Measurements from ENCODE around the gene AQP1.

Gene AQP1

DNA sequence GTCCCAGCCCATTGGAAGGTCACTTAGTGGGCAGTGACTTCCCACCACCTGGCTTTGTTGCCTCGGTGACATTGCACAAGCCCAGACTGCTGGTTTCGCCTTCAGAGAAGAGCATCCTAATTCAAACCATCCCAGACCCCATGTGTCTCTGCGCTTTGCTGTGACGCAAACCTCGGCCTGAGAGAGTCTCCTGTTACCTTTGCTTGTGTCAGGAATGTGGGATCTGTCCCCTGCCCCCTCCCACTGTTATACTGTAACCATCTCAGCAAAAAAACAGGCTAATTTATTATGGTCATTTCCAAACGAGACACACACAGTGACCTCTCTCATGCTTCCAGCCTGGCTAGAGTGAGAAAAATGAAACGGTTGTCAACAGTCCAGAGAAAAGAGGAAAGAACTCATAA is 25.0 kb upstream of the AQP1 start:
- no peak for DNase-seq

DNA sequence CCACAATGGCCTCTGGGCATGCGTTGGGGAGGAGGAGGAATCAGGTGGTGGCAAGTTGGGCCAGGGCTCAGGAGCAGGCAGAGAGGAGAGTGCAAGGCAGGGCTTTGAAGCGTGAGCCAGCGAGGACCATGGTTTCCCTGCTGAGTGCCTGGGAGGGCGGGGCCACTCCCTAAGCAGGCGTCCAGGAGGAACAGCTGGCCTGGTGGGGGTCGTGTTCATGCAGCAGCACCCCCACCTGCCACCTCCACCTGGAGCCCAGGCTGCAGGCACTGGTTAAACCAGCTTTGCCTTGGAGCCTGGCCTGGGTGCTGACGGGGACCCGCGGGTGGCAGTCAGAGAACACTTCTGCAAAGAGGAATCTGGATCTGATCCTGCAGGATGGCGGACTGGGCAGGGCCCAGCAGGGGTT is 24.2 kb upstream of the AQP1 start:
- DNase-seq = no peak

DNA sequence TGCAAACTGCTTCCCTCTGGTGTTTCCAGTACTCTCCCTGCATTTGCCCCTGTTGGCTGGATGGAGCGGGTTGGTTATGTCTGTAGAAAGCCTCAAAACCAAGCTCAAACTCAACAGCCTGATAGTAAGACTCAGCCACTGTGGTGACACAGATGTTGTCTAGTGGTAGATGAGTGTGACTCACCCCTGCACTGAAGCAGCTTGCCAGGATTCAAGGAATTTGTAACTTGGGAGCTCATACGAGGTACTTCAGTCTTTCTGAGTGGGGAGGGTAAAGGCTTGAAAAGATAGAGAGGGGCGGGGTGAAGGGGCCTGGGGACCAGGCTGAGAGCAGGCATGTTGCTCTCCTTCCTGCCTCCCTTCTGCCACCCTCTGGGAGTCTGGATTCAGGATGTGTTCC is 22.9 kb upstream of the AQP1 start:
- DNase-seq = peak; percentile 58

DNA sequence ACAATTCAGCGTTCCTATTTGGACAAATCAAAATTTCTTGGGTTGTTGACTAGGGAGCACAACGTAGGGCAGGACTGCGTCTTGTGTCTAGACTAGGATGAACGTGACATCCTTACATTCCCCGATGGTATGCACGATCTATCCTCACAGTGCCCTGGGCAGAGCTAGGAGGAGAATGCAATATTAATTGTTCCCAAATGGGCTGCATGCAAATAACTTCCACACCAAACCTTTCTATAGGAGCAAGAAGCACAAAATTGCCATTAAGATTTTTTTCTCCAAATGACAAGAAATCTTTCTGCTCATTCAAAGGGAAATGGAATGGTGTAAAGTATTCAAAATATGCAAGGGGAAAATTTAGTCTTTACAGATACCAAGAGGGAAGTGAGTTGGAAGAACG is 21.4 kb upstream of the AQP1 start:
- DNase-seq = no peak

DNA sequence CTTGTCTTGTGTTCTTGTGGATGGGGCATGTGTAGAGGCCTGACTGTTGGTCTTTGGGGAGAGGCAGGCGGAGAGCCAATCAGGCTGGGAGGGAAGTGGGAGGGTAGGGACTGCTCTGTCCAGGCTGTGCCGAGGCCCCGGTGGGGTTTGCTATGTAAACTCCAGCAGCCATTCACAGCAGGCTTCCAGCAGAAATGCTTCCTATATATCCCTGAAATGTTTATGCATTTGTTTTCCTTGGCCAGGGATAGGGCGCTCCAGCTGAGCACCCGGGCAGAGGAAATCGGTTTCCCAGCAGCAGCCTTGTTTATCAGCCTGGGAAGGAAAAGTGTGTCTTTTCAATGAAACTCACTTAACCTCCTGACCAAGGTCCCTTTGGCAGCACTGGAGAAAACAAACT is 18.3 kb upstream of the AQP1 start:
- DNase-seq = no peak

DNA sequence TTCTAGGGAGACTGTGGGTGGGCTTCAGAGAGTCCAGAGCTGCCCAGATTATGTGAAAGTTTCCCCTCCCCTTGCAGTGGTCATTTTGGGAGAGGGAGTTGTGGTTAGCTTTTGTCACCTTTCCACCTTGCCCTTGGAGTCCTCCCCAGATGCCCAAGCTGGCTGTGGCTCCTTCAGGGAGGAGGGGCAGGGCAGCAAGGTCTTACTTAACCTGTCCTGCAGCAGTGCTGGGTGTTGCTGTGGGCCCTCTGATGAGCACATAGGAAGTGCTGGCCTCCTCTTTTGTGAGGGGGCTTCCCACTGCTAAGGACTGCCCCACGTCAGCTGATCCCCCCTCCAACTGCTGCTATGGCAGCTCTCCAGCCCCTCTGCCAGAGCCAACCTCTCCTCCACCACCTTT is 17.6 kb upstream of the AQP1 start:
- DNase-seq = no peak

DNA sequence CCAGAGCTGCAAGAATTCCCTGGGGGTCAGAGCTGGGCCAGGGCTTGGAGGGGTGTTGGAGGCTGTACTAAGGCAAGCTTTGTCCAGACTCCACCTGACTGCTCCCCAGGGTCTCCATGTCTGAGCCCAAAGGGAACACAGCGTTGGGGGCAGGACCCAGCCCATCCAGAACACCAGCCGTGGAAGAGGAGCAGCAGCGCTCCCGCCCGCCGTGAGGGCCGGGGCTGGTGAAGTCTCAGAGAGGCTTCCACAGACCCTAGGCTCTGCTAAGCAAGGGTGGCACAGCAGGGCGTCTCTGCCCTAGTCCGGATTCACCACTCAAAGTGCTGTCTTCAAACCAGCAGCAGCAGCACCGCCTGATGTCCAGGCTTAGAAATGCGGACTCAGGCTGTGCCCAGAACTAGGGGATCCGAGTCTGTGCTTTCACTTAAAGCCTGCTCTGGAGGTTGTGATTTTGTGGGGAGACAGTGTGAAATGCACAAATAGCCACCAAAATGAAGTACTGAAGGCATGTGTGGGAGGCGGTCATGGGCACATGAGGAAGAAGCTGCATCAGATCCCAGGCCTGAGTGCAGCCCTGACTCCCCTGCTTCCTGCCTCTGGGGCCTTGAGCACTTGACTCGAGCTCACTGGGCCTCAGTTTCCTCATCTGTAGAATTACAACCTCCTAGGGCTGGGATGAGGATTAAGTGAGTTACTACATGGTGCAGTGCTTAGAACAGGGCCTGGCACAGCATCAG is 16.6 kb upstream of the AQP1 start:
- no peak for DNase-seq

DNA sequence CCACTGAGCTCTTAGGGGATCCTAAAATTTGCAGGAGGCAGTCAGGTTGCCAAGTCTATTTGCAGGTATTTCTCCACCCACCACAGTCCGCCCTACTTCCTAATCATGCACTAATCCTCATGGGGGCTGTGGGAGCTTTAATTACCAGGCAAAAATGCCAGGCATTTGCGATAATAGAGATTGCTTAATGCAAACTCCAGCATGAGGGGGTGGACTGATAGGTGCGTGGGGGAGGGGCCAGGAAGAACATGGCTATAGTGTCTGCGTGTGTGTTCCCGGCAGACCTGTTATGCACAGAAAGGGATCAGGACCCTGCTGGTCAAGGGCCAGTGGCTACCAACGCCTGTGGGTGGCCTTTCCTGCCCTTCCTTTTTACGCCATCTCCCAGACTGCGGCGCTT is 15.6 kb upstream of the AQP1 start:
- DNase-seq = no peak

DNA sequence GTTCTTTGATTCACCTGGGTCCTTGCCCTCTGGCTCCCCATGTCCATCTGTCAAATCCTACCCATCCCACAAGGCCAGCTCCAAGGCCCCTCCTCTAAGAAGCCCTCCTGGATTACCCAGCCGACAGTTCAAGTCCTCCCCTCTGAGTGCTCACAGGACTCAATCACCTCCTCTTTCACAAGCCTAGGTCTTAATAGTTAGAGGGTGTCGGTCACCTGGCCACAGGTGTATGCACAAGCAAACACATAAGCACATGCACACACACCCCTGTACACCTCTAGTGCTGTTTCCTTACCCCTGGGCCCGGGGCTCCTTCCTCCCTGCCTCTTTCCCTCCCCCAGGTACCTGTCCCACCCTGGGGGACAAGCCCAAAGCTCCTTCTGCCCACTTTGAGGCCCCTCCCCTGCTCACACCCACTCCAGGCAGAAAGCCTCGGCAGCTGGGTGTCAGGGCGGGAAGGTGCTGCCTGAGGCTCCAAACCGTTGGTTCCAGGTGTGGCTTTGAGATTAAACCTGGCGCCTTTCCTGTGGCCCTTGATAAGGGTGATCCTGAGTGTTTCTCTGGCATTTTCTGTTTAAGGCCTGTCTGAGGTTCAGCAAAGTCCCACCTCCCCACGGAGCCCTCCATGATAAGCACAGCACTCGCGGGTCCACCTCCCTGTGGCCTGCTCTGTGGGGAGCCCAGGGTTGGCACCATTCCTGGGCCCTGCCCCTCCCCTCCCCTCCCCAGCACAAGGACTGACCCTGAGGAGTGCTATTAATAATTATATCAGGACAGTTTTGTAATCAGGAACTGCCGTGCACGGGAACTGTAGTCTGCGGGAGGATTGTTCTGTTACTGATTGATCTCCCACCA is 14.6 kb upstream of the AQP1 start:
- peak; percentile 16 for DNase-seq

DNA sequence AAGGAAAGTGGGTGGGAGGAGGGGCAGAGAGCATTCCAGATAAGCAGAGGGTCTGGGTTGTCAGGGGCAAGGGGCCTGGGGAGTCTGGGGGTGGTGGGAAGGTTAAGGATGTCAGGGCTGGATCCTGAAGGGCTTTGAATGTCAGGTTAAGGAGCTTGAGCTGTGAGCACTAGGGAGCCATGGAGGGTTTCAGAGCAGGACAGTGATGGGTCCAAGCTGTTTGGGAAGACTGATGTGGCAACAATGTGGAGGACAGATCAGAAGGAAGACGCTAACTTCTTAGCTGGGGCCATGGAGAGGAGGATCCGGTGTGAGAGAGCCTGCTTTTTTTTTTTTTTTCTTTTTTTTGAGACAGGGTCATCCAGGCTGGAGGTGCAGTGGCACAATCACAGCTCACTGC is 13.9 kb upstream of the AQP1 start:
- no peak for DNase-seq

DNA sequence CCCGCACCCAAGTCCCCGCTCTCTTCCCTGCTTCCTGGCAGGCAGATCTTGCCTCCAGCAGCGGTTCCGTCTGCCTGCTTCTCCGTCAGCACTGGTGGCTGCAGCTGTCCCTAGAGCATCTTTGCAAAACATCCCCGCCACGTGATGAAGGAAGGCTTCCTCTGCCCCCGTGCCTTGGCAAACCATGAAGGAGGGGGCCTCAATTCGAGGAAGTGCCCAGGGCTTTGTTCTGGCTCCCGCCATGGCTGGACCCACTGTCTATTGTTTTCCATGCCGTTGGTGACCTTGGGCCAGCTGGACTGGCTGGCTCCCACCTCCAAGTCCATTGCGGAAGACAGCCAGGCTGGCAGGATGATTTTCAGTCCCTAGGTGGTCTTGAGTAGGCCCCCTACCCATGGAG is 13.2 kb upstream of the AQP1 start:
- no peak for DNase-seq

DNA sequence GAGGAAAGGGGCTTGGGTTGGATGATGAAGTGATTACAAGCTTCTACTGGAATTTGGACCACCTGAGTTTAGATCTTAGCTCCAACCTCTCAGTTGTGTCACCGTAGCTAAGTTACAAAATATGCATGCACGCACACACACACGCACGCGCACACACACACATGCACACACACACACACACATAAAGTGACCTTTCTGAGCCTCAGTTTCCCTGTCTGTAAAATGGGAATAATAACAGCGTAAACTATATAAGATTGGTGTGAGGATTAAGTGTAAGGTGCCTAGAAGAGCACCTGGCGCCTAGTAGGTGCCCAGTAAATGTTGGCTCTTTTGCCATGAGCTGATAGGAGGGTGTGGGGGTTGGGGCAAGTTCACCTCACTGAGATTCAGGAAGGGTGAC is 12.6 kb upstream of the AQP1 start:
- no peak for DNase-seq

DNA sequence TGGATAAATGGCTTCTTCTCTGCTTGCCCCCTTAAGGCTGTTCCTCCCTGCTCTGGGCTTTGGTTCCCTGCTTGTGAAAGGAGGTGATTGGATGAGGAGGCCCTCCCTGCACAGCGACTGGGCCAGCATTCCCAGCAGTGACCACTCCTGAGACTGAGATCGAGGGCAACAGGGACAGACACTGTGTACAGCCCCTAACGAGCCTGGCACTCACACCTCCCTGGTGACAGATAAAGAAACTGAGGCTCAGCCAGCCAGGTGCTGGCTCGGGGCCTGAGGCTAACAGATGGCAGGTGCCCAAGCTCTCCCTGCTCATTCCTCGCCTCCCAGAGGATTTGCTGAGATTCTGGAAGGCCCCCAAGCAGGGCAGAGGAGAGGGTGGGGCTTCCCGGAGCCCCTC is 12.0 kb upstream of the AQP1 start:
- no peak for DNase-seq

DNA sequence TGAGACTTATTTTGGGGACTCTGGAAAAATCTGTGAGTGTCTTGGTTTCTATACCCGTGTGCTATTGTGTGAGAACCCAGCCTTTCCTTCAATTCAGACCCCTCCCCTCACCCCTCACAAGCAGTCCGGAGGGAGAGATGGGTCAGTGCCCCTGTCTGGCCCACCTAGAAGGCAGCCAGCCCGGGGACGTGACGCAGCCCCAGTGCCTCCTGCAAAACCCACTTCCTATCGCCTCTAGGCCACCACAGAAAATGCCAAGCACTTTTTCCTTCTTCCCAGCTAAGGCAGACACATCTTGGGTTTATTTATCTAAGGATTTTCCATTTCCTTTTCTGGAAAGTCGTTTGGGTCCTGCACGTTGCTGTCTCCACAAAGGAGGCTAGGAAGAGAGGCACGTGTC is 11.6 kb upstream of the AQP1 start:
- no peak for DNase-seq

DNA sequence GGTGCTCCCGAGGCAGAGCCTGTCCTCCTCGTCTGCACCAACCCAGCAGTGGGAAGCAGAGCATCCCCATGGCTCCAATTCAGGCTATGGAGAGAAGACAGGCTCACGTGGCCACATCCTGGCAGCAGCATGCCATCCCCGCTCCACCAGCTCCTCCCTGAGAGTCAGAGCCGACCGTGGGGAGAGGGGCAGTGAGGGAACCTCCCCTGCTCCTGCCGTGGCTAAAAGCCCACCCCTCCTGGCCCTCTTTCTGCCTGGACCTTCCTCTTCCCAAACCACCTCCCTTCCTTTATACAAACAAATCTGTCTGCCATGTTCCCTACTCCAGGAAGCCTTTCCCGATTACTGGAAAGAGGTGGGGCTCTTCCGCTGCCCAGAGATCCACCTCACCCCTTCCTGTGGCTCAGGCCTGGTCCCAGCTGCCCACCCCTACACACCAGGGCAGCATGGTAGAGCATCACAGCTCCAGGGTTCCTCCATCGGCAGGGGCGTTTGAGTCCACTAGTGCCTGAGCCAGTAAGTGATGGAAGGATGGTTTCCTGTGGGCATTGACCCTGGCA is 10.8 kb upstream of the AQP1 start:
- DNase-seq = no peak

DNA sequence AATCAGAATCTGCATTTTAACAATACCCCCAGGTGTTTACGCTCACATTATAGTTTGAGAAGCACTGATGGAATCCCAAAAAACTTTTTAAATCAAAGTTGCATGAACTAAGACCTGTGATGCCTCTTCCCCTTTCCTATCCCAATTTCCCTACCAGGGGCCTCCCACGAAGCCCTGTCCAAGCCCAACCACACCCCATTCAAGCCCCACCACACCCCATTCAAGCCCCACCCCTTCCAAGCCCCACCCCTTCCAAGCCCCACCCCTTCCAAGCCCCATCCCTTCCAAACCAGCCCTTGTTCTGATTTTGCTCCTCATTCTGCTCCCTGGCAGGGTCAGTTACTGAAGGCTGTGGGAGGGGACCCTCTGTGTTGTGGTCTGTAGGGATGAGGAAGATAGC is 9.8 kb upstream of the AQP1 start:
- no peak for DNase-seq

DNA sequence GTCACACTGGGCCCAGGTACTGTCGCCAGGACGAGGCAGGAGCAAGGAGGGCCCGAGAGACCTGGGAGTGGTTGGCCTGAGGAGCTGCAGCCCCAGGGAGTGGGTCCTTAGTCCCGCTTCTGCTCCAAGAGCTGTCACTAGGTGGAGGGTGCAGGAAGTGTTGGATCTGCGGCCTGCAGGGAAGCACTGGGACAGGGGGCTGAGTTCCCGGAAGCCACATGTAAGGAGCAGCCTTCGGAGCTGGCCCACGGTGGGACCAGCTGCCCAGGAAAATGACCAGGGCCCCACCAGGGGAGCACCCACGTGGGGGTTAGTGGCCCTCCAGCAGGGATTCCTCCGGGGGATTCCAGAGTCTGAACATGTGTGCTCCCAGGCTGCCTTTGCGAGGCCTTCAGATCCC is 9.2 kb upstream of the AQP1 start:
- no peak for DNase-seq

DNA sequence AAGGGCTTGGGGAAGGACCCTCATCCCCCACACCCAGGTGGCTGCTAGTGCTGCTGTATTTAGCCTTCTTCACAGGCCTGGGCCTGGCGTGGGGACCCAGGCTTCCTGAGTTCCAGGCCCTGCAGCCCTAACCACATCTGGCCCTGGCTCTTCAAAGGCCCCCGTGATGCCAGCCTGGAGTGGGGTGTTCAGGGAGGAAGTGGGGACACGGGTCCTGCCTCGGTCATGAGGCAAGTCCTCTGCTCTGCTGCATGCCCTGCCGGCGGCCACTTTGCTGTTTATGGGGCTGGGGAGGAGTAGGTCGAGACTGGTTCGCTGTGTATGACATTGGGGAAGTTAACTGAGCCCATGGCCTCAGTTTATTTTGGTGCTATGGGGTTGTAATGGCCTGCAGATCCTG is 8.5 kb upstream of the AQP1 start:
- DNase-seq = no peak

DNA sequence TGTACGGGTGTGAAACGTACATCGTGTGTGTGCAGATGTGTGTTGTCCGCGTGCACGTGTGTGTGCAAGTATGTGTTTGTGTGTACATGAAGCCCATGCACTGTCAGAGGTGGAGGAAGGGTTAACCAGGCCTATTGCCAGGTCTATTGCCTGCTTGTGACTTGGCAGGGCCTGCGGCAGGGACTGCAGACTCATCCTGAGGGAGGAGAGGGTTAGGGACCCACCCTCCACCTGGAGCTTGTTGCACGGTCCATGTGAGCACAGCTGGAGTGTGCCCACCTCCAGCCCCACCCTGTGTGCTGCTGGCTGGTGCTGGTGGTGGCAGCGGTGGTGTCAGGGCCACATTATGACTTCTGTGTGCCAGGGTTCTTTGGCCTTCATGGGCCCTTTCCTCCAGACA is 7.1 kb upstream of the AQP1 start:
- DNase-seq = no peak

DNA sequence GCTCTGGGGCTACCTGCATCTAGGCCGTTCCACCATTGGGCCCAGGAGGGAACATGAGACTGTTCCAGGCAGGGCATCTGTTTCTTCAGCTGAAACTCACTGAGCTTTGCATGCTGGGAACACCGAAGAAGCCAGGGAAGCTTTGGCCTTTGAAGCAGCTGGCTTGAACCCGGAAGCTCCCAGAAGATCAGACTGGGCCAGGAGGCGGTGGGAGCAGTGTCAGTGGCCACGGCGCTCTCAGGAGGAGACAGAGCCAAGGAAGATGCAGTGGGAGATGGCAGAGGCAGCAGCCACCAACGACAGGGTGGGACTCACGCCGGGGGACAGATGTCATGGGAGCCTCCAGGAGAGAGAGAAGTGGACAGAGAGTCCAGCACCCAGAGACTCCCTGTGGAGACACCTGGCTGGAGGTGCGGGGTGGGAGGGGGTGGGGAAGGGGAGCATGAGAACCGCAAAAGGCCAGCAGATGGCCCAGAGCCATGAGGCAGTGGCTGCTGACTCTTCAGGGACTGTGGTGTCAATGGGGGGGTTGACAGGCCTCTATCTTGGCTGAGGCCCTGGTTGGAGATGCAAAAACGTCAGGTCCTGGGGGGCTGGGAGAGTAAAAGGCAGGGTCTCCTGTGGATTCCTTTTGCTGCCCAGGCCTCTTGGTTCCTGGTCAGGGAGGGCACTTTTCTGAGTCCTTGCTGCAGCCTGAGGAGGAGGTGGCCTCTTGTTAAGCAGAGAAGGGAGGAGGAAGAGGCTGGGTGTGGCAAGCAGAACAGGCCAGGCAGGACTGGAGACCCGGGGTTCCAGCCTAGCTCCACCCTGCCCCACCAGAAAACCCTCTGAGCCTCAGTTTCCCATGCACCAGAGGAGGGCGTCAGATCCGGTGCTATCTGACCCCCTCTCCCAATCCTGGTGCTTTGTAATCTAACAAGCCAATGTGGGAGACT is 6.3 kb upstream of the AQP1 start:
- DNase-seq = no peak

DNA sequence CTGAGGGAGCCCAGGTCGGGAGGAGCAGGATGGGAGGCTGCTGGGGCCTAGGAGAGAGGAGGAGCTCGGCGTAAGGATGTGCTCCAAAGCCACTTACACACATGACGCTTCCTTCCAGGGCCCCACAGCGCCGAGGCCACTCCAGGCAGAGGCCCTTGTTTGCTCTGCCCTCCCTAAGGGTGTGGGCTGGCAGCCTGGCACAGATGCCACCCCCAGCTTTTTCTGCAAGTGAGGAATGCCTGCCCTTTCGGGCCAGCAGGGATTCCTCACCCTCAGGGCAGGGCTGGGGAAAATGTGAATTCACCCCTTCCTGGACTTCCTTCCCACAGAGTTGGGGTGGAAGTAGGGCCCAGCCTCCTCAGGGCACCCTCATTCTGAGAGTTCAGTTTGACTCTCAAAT is 5.6 kb upstream of the AQP1 start:
- DNase-seq = no peak

DNA sequence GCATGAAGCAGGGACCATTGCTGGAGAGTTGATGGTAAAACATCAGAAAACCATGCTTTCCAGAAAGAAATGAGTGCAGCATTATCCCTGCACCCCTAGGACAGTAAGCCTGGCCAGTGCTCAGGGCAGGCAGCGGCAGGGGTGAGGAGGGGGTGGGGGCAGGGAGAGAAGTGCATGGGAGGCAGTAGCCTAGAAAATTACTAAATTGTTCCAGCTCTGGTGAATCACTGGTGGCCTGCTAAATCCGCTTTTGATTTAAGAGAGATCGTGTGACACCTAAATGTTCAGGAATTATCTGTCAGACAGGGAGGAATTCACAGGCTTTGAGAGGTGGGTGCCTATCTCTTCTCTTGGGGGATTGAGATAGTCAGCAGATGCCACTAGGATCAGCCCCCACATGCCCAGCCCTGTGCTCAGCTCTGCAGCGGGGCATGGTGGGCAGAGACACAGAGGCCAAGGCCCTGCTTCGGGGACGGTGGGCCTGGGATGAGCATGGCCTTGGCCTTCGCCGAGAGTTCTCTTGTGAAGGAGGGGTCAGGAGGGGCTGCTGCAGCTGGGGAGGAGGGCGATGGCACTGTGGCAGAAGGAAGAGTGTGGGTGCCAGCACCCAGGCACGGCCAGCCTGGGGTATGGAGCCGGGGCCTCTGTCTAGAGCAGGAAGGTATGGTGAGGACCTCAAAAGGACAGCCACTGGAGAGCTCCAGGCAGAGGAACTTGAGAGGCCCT is 5.0 kb upstream of the AQP1 start:
- peak; percentile 44 for DNase-seq
